K562 (cell line): ENCODE results near the gene EML1. TPM values are rescaled to one million over a fixed set of nuclear protein-coding genes. Genes with fewer than 3 reads are reported as not detected.

ENCODE experiments used
- ATAC-seq: fragments of 200-7000 bp; cut with Tn5 transposase; 3 replicates; pipeline ENCODE4 v1.9.1; 2020; ENCODE audit warnings: moderate library complexity
- BruUV-seq: library from RNA; stranded (reverse); fragments of 400-500 nt; replicated peaks from 2 replicates; lab custom pipeline; 2021; lab: Mats Ljungman, UMichigan
- CTCF ChIA-PET: fragments of 300-600 bp; formaldehyde crosslinking; extraction: SDS; loops from one replicate; lab custom pipeline; 2021; ENCODE audit warnings: low intra/inter-chr PET ratio; lab: Yijun Ruan, JAX
- POLR2A ChIA-PET: fragments of 300-600, 350-650 bp; sonication (Branson Sonifier 250); formaldehyde crosslinking; extraction: SDS; loops from one replicate; lab custom pipeline; 2021; ENCODE audit warnings: antibody characterized with exemption, inconsistent platforms; lab: Yijun Ruan, JAX
- DNase-seq, 4 experiments: peaks; one replicate each; pipeline versions ENCODE4 v3.0.0 to v3.0.0-alpha.2; 2011 to 2018; ENCODE audit warnings: low spot score in 3 of 4, mixed read lengths in 3 of 4; ENCODE audit errors: extremely low read depth in 1 of 4
- FAIRE-seq: peaks from 2 replicates; lab custom pipeline; 2011; peaks lifted over from hg19 to GRCh38; lab: Jason Lieb, UNC
- H2AFZ ChIP-seq: 2 replicates; pipeline ENCODE4 v1.6.0; 2011; ENCODE audit warnings: low read depth, low read length, control low read depth, inconsistent platforms
- H3K27ac ChIP-seq: fragments of 200-600 bp; 3 replicates; pipeline ENCODE4 v1.8.0; 2011; ENCODE audit warnings: low read depth, mild to moderate bottlenecking, control low read depth, inconsistent platforms, low read length, moderate library complexity, mixed read lengths; ENCODE audit errors: extremely low read depth
- H3K27me3 ChIP-seq, 2 experiments: fragments of 300-600 bp in 1 of 2; 2 replicates in 1 of 2; 3 replicates in 1 of 2; pipeline versions ENCODE4 v1.6.0 to v1.8.0; 2011; ENCODE audit warnings: inconsistent platforms in 2 of 2, low read length in 2 of 2, mild to moderate bottlenecking in 1 of 2, mixed read lengths in 1 of 2, moderate library complexity in 1 of 2; ENCODE audit not compliant: control insufficient read depth in 2 of 2, insufficient read depth in 2 of 2
- H3K36me3 ChIP-seq: fragments of 300-600 bp; 3 replicates; pipeline ENCODE4 v1.8.0; 2011; ENCODE audit warnings: mild to moderate bottlenecking, low read length, inconsistent platforms; ENCODE audit not compliant: control insufficient read depth, insufficient read depth
- H3K4me1 ChIP-seq, 2 experiments: fragments of 200-600 bp in 1 of 2; replicated peaks in 1 of 2; 2 replicates in 1 of 2; 3 replicates in 1 of 2; pipeline versions ENCODE4 v1.5.1 to v1.8.0; 2011; ENCODE audit warnings: inconsistent platforms in 2 of 2, low read length in 2 of 2, mild to moderate bottlenecking in 1 of 2, mixed read lengths in 1 of 2, moderate library complexity in 1 of 2; ENCODE audit not compliant: control insufficient read depth in 2 of 2, insufficient read depth in 2 of 2
- H3K4me2 ChIP-seq: 2 replicates; pipeline ENCODE4 v1.6.1; 2011; ENCODE audit warnings: low read length, control low read depth, inconsistent platforms, mixed read lengths; ENCODE audit not compliant: insufficient read depth
- H3K4me3 ChIP-seq: fragments of 200-600 bp; sonication (generic), shearing (Covaris generic); 2 replicates; pipeline ENCODE4 v1.5.1; 2016; ENCODE audit warnings: control low read depth, inconsistent platforms
- H3K79me2 ChIP-seq: fragments of 200-600 bp; 3 replicates; pipeline ENCODE4 v1.8.0; 2011; ENCODE audit warnings: low read length, inconsistent platforms; ENCODE audit not compliant: control insufficient read depth, insufficient read depth
- H3K9ac ChIP-seq, 2 experiments: 2 replicates each; pipeline versions ENCODE4 v1.6.0 to v1.6.1; 2011; ENCODE audit warnings: low read depth in 2 of 2, low read length in 2 of 2, control low read depth in 1 of 2, inconsistent platforms in 1 of 2, mild to moderate bottlenecking in 1 of 2, mixed read lengths in 1 of 2; ENCODE audit not compliant: insufficient read depth in 1 of 2
- H3K9me1 ChIP-seq: one replicate; pipeline ENCODE4 v1.6.0; 2011; ENCODE audit warnings: inconsistent platforms, mild to moderate bottlenecking, low read length, moderate library complexity; ENCODE audit not compliant: control insufficient read depth, insufficient read depth
- H3K9me3 ChIP-seq: replicated peaks from 2 replicates; pipeline ENCODE4 v1.5.1; 2011; ENCODE audit warnings: low read depth, low read length, inconsistent platforms; ENCODE audit not compliant: control insufficient read depth, insufficient read depth
- H4K20me1 ChIP-seq: replicated peaks from 2 replicates; pipeline ENCODE4 v1.6.1; 2011; ENCODE audit warnings: low read length, inconsistent platforms, mixed read lengths; ENCODE audit not compliant: control insufficient read depth, insufficient read depth
- CXXC5 ChIP-seq: fragments of 250-450 bp; sonication (Bioruptor Pico); IDR thresholded peaks from 2 replicates; pipeline ENCODE4 v1.8.0; 2022; ENCODE audit warnings: inconsistent platforms, mild to moderate bottlenecking, moderate library complexity
- KLF1 ChIP-seq: fragments of 450-650 bp; IDR thresholded peaks from 2 replicates; pipeline ENCODE4 v1.6.1; 2016; ENCODE audit warnings: missing genetic modification characterization, missing compliant biosample characterization
- U2AF1 ChIP-seq: fragments of 200-400 bp; formaldehyde crosslinking; optimal IDR thresholded peaks from 2 replicates; pipeline ENCODE3; 2017; ENCODE audit warnings: mild to moderate bottlenecking, low read depth, low read length, moderate library complexity
- WGBS: fragments of 100-300 bp; shearing (Covaris generic); methylation state at CpG from one replicate; pipeline ENCODE4 v1.1.6; 2016; ENCODE audit warnings: low coverage, mixed read lengths; ENCODE audit not compliant: insufficient coverage; ENCODE audit errors: missing lambda C conversion rate; 5-methylcytosine and 5-hydroxymethylcytosine counted together
- in situ Hi-C: fragments of 300-500 bp; cut with MboI; formaldehyde crosslinking; loops from 4 replicates; pipeline ENCODE4 v1.15.0; 2018; ENCODE audit warnings: inconsistent platforms, mixed read lengths
- intact Hi-C: fragments of 100-400 bp; cut with micrococcal nuclease; formaldehyde crosslinking; loops from 2 replicates; pipeline ENCODE4 v1.14.2; 2022
- polyA plus RNA-seq, 8 experiments: library from polyadenylated mRNA; depleted of rRNA in 4 of 8; stranded (reverse) in 5 of 8; unstranded in 3 of 8; fragments of >200 nt; fragmentation: Nextera tagmentation in 2 of 8; fragmentation: Illumina TruSeq in 1 of 8; extraction: Ambion mirVana in 2 of 8; extraction: Trizol in 1 of 8; gene quantifications; 2 replicates each; pipeline versions ENCODE4 v1.2.1 to v1.2.3, GENCODE V29; 2011 to 2014; ENCODE audit warnings: inconsistent platforms in 1 of 8, missing spikeins in 1 of 8
- total RNA-seq, 7 experiments: library from RNA; depleted of rRNA in 6 of 7; stranded (reverse); fragments of >200 nt in 6 of 7; fragmentation: Illumina TruSeq in 2 of 7; extraction: Trizol in 2 of 7; gene quantifications; 2 replicates each; pipeline versions ENCODE4 v1.2.1 to v1.2.3, GENCODE V29; 2011 to 2021; ENCODE audit warnings: low replicate concordance in 1 of 7
- TF ChIP-seq, protein P1 (sequence below): IDR thresholded peaks from 2 replicates; pipeline ENCODE4 v1.6.1; 2011; ENCODE audit warnings: borderline replicate concordance, low read depth, mild to moderate bottlenecking, moderate library complexity, low read length; ENCODE audit not compliant: insufficient read depth, poor library complexity, severe bottlenecking
- TF ChIP-seq, protein P2 (sequence below), 2 experiments: fragments of 450-650 bp; IDR thresholded peaks; 2 replicates each; pipeline ENCODE4 v1.6.1; 2016
- TF ChIP-seq, protein P3 (sequence below): fragments of 450-650 bp; conservative IDR thresholded peaks from 2 replicates; pipeline ENCODE4 v1.6.1; 2016; ENCODE audit warnings: missing genetic modification characterization, low read depth, mild to moderate bottlenecking, missing compliant biosample characterization, moderate library complexity

EML1 gene
- total and polyA plus RNA-seq, 9 of the 15 experiments (the other 6 are each of a cell fraction or from before 2014, with no cell fraction given), result 0.01 to 0.35 (median 0.07) TPM; not detected in 2

DNA sequence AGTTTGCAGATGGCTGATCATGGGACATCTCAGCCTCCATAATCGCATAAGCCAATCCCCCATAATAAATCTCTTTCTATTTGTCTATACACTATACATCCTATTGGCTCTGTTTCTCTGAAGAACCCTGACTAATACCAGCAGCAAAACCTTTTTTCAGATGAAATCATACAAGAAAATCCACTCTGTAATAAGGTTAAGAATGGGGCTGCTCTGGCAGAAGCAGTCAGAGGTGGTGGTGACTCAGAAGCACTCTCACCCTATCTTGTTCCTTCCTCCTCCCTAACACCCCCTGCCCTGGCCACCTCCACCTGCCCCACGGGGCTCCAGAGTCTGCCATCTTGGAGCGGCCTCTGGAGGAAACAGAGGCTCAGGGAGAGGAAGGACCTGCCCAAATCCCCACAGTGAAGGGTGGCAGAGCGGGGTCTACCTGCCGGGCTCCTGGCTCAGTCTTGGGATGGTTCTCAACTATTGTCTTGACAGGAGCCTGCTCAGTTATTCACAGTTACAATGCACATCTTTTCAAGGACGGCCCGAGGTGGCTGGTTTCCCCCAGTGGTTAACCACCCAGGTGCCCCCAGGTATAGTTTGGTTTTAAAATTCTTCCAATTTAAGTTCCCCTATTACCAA, 162.7 kb downstream of the EML1 start (continued):
- TF ChIP-seq, protein P1, sequence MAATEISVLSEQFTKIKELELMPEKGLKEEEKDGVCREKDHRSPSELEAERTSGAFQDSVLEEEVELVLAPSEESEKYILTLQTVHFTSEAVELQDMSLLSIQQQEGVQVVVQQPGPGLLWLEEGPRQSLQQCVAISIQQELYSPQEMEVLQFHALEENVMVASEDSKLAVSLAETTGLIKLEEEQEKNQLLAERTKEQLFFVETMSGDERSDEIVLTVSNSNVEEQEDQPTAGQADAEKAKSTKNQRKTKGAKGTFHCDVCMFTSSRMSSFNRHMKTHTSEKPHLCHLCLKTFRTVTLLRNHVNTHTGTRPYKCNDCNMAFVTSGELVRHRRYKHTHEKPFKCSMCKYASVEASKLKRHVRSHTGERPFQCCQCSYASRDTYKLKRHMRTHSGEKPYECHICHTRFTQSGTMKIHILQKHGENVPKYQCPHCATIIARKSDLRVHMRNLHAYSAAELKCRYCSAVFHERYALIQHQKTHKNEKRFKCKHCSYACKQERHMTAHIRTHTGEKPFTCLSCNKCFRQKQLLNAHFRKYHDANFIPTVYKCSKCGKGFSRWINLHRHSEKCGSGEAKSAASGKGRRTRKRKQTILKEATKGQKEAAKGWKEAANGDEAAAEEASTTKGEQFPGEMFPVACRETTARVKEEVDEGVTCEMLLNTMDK, result no peak
- TF ChIP-seq, protein P2, sequence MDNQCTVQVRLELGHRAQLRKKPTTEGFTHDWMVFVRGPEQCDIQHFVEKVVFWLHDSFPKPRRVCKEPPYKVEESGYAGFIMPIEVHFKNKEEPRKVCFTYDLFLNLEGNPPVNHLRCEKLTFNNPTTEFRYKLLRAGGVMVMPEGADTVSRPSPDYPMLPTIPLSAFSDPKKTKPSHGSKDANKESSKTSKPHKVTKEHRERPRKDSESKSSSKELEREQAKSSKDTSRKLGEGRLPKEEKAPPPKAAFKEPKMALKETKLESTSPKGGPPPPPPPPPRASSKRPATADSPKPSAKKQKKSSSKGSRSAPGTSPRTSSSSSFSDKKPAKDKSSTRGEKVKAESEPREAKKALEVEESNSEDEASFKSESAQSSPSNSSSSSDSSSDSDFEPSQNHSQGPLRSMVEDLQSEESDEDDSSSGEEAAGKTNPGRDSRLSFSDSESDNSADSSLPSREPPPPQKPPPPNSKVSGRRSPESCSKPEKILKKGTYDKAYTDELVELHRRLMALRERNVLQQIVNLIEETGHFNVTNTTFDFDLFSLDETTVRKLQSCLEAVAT (IDR thresholded peaks at IDR 0.05), result no peak
- TF ChIP-seq, all 486 proteins: peak for 0

DNA sequence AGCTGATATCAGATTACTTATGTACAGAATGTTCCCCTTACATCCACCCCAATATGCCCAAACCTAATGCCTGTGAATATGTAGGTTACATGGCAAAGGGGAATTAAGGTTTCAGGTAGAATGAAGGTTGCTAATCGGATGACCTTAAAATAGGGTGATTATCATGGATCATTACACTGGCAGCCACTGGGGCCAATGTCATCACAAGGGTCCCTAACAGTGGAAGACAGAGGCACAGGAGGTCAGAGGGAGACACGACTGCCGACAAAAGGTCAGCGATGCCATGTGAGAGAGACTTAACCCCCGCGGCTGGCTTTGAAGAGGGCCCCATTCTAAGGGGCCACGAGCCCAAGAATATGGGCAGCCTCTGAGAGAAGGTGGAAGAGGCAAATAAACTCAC, 165.2 kb downstream of the EML1 start:
- BruUV-seq, result no TSS peak
- CTCF ChIA-PET, result no interaction called here
- DNase-seq, result no peak

More for the DNA sequence above, 165.2 kb downstream of the EML1 start:
- Histone ChIP-seq H3K4me2 (no peak overlapping the region), H3K27ac (no peak overlapping the region), H3K79me2 (no peaks in the 10 kb centered on the region)
- ATAC-seq, result no peak
- TF ChIP-seq CXXC5 (CRISPR knock-in tag), result no peak
- no peak for TF ChIP-seq KLF1
- no peak for TF ChIP-seq U2AF1
- TF ChIP-seq, protein P3, sequence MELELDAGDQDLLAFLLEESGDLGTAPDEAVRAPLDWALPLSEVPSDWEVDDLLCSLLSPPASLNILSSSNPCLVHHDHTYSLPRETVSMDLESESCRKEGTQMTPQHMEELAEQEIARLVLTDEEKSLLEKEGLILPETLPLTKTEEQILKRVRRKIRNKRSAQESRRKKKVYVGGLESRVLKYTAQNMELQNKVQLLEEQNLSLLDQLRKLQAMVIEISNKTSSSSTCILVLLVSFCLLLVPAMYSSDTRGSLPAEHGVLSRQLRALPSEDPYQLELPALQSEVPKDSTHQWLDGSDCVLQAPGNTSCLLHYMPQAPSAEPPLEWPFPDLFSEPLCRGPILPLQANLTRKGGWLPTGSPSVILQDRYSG (tag), result no peak
- TF ChIP-seq, all 486 proteins: peak for 0
- Histone ChIP-seq H2AFZ (no peak overlapping the region), H3K9me1 (no peaks in the 10 kb centered on the region), H3K4me1 (no peaks in the 10 kb centered on the region; a peak in 1 of 5 replicates), H4K20me1 (no peaks in the 10 kb centered on the region), H3K27me3 (peaks cover 16 to 35% of the 10 kb centered on the region in 2 experiments; a peak in 4 of 5 replicates), H3K36me3 (no peaks in the 10 kb centered on the region), H3K9ac (no peak overlapping the region), H3K4me3 (no peak overlapping the region), H3K9me3 (no peaks in the 10 kb centered on the region)
- intact Hi-C loops (no loop called here), in situ Hi-C loops (no loop called here)
- POLR2A ChIA-PET, result interaction anchor here (1.1 kb wide), 1 partner anchor 70 kb away, joined by 3 read pairs; no protein-coding TSS in a partner anchor
- WGBS, result 12% methylated on average over 7 of the region's 7 CpGs
- no peak for FAIRE-seq
